GM21619 (cell line): ENCODE measurements around the gene ATP8A1.
"Not testable (repeated sequence)": the region's sequence is repeated elsewhere in the genome, so short reads cannot be mapped to it uniquely, and the experiment has no call there.

Experiments
- ATAC-seq: cut with Tn5 transposase; IDR thresholded peaks from one replicate; pipeline ENCODE4 v1.9.1; 2021; ENCODE audit not compliant: unreplicated experiment

The ATP8A1 gene

DNA sequence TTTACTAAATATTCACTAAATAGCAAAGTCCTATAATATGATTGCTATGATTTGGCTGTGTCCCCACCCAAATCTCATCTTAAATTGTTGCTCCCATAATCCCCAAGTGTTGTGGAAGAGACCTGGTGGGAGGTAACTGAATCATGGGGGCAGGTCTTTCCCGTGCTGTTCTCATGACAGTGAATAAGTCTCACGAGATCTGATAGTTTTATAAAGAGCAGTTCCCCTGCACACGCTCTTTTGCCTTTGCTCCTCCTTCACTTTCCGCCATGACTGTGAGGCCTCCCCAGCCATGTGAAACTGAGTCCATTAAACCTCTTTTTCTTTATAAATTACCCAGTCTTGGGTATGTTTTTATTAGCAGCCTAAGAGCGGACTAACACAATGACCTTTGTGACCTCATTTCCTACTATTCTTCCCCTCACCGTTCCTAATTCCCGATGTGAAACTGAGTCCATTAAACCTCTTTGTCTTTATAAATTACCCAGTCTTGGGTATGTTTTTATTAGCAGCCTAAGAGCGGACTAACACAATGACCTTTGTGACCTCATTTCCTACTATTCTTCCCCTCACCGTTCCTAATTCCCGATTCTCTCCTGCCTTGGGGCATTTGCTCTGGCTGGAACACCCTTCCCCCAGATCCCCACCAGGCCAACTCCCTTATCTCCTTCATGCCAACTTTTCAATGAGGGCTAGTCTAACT is 4.2 kb downstream of the ATP8A1 start:
- not testable (repeated sequence) for ATAC-seq

DNA sequence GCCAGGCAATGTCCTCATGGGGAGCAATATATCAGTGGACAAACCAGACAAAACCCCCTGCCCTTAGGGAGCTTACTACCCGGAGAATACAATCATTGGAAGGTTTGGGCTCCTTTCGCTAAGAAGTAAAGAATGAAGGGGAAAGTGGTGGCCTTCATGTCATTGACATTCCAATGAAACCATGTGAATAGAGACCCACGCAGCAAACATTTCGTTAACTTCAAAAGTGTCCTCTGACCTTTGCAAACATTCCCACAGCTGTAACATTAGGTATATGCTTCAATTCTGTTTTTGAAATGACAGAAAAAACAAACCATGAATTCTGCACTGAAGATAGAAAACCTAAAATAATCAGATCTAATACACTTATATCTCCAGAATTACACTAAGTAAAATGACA is 7.0 kb downstream of the ATP8A1 start:
- no peak for ATAC-seq

DNA sequence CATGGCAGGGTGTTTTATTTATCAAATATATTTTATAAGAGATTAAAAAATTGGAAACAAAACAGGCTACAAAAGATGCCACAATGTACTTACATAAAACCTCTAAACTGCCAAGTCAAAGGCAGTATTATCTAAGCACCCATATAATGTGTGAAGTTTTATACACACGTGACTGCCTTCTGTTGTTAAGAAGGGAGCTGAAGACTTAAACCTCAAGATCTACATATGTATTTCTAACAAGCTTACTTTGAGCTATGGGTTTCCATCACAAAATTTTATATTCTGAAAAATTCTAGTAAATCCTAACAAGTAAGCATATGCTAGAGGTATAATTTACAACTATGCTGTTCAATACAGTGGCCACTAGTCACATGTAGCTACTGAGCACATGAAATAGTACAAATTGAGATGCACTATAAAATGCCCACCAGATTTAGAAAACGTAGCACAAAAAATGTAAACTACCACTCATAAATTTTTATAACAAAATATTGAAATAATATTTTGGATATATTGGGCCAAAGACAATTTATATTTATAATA is 9.8 kb downstream of the ATP8A1 start:
- ATAC-seq, result no peak

DNA sequence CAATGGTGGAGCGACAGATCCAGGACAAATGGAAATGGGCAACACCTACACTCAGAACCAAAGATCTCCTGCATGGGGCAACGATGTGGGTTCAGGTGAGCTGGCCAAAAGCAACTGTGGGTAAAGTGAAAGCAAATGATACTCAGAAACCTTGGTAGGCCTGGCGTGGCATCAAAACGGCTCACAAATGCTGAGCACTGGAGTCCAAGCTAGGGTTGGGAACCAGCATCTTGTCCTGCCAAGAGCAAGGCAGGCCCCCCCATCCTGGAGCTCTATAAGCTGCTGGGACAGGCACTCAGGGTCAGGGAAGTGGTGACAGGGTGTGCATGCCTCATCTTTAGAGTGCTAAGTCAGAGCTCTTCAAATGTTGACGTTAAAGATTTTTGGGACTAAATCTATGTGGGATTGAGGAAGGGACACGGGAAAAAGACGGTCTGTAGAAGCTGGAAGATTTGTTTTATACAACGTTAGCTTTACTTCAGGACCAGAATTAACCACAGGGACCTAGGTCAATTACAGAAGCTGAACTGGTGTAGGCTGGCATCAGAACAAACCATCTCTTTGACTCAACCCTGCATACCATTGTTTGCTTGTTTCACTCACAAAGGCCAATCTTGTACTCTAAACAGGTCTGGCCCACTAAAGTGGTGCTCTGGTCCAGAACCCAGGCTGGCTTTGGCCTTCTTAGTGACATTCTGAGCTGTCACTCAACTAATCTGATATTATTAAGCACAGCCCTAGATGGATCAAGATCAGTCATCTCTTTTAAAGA is 10.7 kb downstream of the ATP8A1 start:
- no peak for ATAC-seq

DNA sequence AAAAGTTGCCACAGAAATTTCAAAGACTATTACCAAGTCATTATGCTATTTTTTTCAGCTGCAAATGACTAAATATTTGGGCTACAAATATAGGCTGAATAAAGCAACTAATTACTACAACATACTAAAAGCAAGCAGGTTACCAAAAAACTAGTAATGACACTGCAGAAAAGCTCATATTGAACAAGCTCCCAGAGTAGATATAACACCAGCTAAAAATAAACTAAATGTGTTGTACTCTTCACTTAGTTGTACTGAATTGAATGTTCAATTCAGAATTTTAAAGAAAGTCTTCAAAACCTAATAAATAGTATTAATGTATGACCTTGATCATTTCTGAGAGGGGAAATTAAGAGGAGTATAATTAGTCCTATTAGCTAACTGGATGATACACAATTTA is 12.0 kb downstream of the ATP8A1 start:
- ATAC-seq, result no peak

- ATAC-seq, result peak; percentile 59
Measured at GRCh38 chr4:42643685-42644084, 13.2 kb downstream of the ATP8A1 start.

DNA sequence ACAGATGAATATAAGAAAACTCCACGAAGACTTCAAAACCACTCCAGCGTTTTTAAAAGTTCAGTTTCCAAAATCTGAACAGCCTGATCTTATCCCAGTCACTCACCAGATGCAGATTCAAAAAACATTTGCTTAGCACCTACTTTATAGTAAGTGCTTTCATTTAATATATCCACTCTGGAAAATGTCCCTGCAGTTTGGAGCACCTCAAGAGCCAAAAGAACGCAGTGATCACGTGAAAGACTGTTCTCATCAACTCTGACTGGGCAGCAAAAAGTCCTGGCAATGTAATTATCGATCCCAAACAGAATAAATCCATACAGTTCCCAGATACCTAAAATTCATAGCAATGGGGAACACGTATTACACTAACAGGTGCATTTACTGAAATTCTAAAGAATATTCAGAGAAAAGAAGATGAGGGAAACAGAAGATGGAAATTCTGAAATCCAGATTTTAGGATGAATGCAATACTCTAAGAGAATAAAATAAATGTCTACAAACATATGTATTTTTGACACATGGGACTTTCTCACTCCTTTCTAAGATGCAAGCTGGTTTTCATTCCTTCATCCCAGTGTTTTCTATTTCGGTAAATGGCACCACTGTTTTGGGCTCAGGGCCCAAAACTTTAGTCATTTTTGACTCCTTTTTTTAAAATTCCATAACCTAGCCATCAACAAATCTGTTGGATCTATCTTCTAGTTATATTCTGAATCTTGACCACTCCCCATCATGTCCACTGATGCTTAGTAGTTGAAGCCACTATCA is 13.9 kb downstream of the ATP8A1 start:
- ATAC-seq, result no peak

DNA sequence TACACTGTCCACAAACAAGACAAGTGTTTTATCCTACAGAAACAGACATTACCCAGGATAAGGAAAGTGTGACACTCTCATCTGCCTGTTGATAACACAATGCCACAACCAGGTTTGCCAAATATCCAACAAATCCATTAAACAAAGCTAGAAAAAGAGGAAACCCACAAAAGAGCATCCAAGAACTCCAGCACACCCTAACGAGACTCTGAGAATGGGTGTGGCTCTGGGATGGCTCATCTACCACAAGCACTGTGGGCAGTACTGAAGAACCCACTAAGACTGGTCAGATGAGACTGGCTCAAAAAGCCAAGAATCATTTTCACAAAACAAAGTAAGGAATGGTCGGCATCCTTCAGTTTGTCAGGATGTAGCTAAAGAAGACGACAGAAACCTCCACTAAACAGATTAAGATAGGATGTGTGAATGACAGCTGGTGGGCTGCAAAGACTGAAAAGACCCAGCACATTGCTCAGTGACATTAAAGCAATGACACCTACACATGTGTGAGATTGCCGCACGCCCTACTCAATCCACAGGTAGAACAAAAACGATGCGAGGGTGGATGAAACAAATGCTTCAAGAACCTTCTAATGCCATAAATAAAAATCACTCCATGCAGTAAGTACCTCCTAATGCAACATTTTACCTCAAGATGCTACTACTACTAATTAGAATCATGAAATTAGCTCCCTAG is 14.7 kb downstream of the ATP8A1 start:
- peak; percentile 10 for ATAC-seq

GRCh38 chr4:42641656-42642055 is 15.2 kb downstream of the ATP8A1 start:
- ATAC-seq, result no peak

DNA sequence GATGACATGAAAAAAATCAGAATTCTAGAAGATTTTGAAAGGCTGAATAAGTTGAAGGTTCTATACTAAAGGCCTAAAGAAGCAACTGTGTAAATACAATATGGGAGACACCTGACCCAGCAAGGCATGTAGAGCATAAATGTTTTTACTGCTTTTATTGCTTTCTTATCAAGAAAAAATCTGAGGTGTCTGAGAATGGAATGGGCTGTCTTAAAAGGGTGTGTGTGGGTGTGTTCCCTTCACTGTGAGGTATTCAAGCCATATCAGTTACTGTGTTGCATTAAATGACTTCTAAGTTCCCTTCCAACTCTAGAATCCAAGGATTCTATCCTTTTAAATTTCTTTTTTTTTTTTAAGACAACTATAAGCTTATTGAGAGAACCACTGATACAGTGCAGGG is 15.7 kb downstream of the ATP8A1 start:
- no peak for ATAC-seq

- ATAC-seq, result no peak
Measured at GRCh38 chr4:42640613-42641012, 16.3 kb downstream of the ATP8A1 start.

DNA sequence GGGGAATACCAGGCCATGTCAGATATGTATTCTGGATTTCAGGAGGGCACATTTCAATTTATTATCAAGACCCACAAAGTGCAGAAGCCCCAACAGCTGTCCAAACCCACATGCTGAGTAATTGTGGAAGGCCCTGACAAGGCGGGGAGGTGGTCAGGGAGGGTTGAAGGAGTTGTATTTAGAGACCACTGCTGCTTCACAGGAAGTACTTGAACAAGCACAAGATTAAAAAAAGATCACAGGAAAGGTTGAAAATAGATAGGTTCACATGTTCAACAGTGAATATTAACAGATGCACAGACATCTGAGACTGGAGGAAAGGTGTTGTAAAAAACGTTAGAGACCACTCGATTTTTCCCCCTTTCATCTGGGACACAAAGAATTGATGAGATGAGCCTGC is 17.9 kb downstream of the ATP8A1 start:
- ATAC-seq, result peak; percentile 68

GRCh38 chr4:42638321-42638720 is 18.6 kb downstream of the ATP8A1 start:
- ATAC-seq, result no peak

DNA sequence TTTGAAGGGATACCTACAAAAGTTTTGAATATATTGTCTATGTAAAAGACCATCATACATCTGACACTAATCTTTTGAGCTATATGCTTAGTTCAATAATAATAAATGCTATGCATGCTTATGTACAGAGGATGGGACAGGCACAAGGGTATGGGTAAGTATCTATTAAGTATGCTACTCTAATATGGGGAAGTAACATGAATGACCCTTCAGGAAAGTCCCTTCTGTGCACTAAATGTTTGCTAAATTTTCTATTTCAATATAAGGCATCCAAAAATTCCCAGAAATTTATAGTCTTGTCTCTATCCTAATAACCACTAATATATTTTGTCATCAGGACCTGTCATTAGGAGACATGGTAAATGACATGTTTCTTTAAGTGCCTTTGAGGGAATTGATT is 19.0 kb downstream of the ATP8A1 start:
- no peak for ATAC-seq

GRCh38 chr4:42637104-42637503 is 19.8 kb downstream of the ATP8A1 start:
- ATAC-seq, result no peak

DNA sequence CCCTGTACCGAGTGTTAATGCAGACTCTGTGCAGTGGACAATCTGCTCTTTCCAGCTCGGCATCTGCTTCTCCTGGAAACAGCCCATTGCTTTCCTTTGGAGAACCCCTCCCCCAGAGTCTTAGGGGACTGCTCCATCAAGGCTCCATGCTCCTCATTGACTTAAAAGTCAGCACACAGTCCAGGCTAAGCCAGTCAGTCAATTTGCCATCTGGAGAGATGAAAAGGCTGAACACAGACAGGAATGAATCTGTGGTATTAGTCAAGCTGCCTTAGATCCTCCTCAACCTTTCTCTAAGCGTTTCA is 20.3 kb downstream of the ATP8A1 start:
- ATAC-seq, result no peak

- ATAC-seq, result peak; percentile 52
Measured at GRCh38 chr4:42633605-42634388, 23.1 kb downstream of the ATP8A1 start.

- no peak for ATAC-seq
Measured at GRCh38 chr4:42632653-42633382, 24.1 kb downstream of the ATP8A1 start.

DNA sequence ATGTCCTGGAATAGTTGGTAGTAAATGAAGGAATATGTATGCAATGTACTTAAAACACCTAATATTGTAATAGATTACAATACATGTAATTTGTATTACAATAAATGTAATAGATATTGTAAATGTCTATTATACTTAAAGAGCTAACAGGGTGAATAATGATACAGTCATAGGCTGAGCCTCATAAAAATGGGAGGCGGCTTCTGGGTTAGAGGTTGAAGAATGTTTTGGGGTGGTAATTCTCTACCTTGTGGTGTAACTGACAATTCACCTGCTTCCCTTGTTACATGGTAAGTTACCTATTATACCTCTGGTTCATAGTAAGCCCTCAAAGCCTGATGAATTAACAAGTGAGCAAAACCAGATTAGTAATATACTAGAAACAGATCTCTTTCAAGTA is 26.0 kb downstream of the ATP8A1 start:
- no peak for ATAC-seq

GRCh38 chr4:42628740-42629139 is 28.2 kb downstream of the ATP8A1 start:
- ATAC-seq, result no peak
